GM12891 (cell line): Measurements from ENCODE around the gene RBM3.

Experiments
- POLR2A ChIP-seq: IDR thresholded peaks from 2 replicates; pipeline ENCODE4 v1.6.1; 2011; ENCODE audit warnings: low read depth, low read length, control low read depth
- POLR2AphosphoS5 ChIP-seq: IDR thresholded peaks from 2 replicates; pipeline ENCODE4 v1.6.1; 2011; ENCODE audit warnings: low read depth, low read length, control low read depth
- SPI1 ChIP-seq: IDR thresholded peaks from 2 replicates; pipeline ENCODE4 v1.6.1; 2011; ENCODE audit warnings: low read depth, low read length, control low read depth
- TAF1 ChIP-seq: IDR thresholded peaks from 2 replicates; pipeline ENCODE4 v1.6.1; 2011; ENCODE audit warnings: low read depth, low read length, control low read depth

DNA sequence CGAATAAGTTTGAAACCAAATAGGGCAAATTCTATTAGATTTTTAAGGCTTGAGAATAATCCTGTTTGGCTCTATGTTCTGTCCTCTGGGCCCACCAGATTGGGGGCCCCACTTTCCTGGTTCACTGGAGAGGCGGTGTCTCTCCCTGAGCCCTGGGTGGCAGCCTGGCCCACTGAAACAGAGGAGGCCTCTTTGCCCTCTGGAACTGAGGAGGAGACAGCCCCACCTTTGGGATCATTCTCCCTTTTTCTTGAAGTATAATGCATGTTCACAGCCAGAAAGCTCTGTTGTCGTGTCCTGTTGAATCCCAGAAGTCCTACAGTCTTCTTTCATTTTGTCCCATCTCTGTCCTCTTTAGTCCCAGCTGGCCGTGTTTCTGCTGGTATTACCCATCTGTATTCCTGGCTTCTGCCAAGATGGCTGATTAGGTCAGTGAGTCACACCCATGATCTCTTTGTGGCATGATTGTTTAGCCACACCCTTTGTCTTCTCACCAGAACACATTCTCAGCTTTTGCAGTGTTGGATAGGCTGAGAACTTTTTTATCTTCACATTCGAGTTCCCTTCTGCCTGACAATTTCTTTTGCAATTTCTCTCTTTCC is 42.8 kb upstream of the RBM3 start:
- no peak for TF ChIP-seq POLR2AphosphoS5
- no peak for TF ChIP-seq TAF1
- no peak for TF ChIP-seq POLR2A
- no peak for TF ChIP-seq SPI1
